H1 (cell line): ENCODE data around the gene KLKB1.
A peak's percentile ranks its signal among the peaks of the same experiment; 100 is the strongest.

Experiments used
- KDM1A ChIP-seq: fragments of 200-600, 300-600 bp; sonication (generic); IDR thresholded peaks from 2 replicates; pipeline ENCODE4 v1.7.1; 2016; ENCODE audit warnings: mild to moderate bottlenecking, low read length, borderline replicate concordance
- POLR2A ChIP-seq, 2 experiments: IDR thresholded peaks; 1 replicate in 1 of 2; 2 replicates in 1 of 2; pipeline ENCODE4 v1.6.1; 2011; ENCODE audit warnings: low read depth in 2 of 2, low read length in 2 of 2, mild to moderate bottlenecking in 2 of 2; ENCODE audit errors: control extremely low read depth in 1 of 2
- SUZ12 ChIP-seq: fragments of 200-600 bp; sonication (generic); IDR thresholded peaks from 2 replicates; pipeline ENCODE4 v1.6.1; 2012; ENCODE audit warnings: mild to moderate bottlenecking, inconsistent platforms, low read length, moderate library complexity, mixed read lengths
- USF2 ChIP-seq: IDR thresholded peaks from 2 replicates; pipeline ENCODE4 v1.6.1; 2011; ENCODE audit warnings: low read length, improper control_type of control experiment

GRCh38 chr4:186190581-186191199 lies 36.6 kb upstream of the KLKB1 start:
- TF ChIP-seq POLR2A (IDR thresholded peaks at IDR 0.05; ENCODE audit: control extremely low read depth in 1 of 2, low read depth in 2 of 2, low read length in 2 of 2) (0 out of 3 replicates have a peak, but pooled peaks of 1 of the 2 experiments have one; percentile 51), KDM1A (no peak), SUZ12 (no peak), USF2 (no peak)
